VCaP (cell line): ENCODE data around the gene CD209.

ENCODE experiments used
- H3K27ac ChIP-seq: fragments of 450-650 bp; 2 replicates; pipeline ENCODE4 v1.5.1; 2017
- TF ChIP-seq, protein P1 (sequence below): fragments of 450-650 bp; conservative IDR thresholded peaks from 2 replicates; pipeline ENCODE4 v1.5.1; 2017; ENCODE audit warnings: mild to moderate bottlenecking, moderate library complexity

Gene CD209

DNA sequence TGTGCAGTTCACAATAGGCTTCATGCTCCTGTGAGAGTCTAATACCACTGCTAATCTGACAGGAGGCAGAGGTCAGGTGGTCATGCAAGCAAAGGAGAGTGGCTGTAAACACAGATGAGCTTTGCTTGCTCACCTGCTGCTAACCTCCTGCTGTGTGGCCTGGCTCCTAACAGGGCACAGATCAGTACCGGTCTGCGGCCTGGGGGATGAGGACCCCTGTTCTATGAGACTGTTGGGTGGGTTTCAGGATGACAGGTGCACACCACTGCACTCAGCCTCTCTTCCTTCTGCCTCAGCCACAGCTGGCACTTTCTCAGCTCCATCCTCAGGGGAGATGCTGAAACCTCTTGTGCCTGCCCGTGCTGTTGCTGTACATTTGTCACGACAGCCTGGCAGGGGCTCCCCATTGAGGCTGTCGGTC, 25.1 kb downstream of the CD209 start:
- TF ChIP-seq, protein P1, sequence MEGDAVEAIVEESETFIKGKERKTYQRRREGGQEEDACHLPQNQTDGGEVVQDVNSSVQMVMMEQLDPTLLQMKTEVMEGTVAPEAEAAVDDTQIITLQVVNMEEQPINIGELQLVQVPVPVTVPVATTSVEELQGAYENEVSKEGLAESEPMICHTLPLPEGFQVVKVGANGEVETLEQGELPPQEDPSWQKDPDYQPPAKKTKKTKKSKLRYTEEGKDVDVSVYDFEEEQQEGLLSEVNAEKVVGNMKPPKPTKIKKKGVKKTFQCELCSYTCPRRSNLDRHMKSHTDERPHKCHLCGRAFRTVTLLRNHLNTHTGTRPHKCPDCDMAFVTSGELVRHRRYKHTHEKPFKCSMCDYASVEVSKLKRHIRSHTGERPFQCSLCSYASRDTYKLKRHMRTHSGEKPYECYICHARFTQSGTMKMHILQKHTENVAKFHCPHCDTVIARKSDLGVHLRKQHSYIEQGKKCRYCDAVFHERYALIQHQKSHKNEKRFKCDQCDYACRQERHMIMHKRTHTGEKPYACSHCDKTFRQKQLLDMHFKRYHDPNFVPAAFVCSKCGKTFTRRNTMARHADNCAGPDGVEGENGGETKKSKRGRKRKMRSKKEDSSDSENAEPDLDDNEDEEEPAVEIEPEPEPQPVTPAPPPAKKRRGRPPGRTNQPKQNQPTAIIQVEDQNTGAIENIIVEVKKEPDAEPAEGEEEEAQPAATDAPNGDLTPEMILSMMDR, result no peak
- H3K27ac ChIP-seq, result no peak overlapping the region

DNA sequence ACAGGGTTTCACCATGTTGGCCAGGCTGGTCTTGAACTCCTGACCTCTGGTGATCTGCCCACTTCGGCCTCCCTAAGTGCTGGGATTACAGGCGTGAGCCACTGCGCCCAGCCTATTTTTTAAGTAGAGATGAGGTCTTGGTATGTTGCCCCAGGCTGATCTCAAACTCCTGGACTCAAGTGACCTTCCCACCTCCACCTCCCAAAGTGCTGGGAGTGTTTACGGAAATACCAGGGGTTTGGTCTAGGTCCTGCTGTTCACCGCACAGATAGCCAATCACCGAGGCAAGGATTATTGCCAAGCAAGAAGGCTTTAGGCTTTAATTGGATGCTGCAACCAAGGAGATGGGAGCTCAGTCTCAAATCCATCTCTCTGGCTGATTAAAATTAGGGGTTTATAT, 27.0 kb downstream of the CD209 start:
- TF ChIP-seq, protein P1, result no peak

DNA sequence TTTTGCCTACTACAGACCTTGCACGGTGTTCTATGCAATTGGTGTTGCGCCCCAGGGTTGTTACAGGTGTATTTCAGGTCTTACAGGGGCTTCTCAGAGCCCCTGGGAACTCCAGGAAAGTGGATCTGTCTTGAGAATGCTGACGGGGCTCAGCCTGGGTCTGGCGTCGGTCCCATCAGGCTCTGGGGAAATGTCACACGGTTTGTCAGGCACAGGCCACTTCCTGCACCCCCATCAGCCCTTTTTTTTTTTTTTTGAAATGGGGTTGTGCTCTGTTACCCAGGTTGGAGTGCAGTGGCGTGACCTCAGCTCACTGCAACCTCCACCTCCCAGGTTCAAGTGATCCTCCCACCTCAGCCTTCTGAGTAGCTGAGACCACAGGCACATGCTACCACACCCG, 28.7 kb downstream of the CD209 start:
- TF ChIP-seq, protein P1, result no peak

More for the DNA sequence above, 27.0 kb downstream of the CD209 start:
- H3K27ac ChIP-seq, result no peak overlapping the region

DNA sequence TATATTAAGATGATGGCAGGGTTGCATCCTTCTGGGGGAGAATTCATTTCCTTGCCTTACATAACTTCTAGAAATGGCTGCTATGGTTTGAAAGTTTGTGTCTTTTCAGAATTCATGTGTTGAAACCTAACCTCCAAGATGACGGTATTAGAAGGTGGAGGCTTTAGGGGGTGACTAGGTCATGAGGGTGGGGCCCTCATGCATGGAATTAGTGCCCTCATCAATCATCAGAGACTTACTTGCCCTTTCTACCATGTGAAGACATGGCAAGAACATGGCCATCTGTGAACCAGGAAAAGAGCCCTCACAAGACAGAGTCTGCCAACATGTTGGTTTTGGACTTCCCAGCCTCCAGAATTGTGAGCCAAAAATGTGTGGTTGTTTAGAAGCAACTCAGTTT, 30.6 kb downstream of the CD209 start:
- no peak overlapping the region for H3K27ac ChIP-seq
- TF ChIP-seq, protein P1, result no peak

More for the DNA sequence above, 28.7 kb downstream of the CD209 start:
- no peak overlapping the region for H3K27ac ChIP-seq

DNA sequence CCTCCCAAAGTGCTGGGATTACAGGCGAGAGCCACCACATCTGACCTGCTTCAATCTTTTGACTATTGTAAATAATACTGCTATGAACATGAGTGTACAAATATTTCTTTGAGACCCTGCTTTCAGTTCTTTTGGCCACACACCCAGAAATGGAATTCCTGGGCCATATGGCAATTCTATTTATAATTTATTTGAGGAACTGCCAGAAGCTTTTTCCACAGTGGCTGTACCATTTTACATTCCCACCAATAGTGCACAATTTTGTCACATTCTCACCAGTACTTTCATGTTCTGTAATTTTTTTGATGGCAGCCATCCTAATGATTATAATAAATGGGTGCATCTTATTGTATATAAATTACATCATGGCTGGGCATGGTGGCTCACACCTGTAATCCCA, 31.7 kb downstream of the CD209 start:
- H3K27ac ChIP-seq, result no peak overlapping the region
- TF ChIP-seq, protein P1, result no peak

DNA sequence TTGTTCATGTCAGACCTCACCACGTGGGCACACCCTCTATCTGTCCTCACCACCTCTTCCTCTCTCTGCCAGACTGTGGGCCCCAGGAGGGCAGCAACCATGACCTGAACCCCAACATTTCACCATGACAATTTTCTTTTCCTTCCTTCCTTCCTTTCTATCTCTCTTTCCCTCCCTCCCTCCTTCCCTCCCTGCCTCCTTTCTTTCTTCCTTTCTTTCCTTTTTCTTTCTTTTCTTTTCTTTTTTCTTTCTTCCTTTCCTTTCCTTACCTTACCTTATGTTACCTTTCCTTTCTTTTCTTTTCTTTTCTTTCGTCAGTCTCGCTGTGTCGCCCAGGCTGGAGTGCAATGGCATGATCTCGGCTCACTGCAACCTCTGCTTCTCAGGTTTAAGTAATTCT, 36.7 kb downstream of the CD209 start:
- no peak overlapping the region for H3K27ac ChIP-seq
- TF ChIP-seq, protein P1, result no peak

DNA sequence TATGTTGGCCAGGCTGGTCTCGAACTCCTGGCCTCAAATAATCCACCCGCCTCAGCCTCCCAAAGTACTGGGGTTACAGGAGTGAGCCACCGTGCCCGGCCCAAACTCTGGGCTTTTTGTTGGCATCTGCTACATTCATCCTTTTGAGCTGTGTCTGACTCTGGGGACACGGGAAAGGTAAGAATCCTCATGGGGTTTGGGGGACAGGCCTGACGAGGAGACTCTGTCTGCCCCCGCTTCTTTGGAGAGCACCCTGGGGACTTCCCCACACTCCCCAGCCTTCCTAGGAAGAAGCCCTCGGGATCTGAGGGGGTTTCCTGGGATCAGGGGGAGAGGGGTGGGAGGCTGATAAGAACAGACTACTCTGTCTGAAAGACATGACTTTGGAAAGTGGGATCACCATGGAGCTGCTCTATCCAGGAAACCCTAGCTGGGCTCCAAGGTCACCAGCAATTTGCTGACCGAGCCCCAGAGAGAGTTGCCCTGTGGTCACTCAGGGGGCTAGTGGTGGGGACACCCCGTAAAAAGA, 37.3 kb downstream of the CD209 start:
- TF ChIP-seq, protein P1, result no peak
- H3K27ac ChIP-seq, result no peak overlapping the region
